HG03565 (cell line): ENCODE data around the gene PDLIM1.
A peak's percentile ranks its signal among the peaks of the same experiment; 100 is the strongest.
"Not testable (repeated sequence)": the region's sequence is repeated elsewhere in the genome, so short reads cannot be mapped to it uniquely, and the experiment has no call there.

Source experiments
- ATAC-seq: cut with Tn5 transposase; IDR thresholded peaks from one replicate; pipeline ENCODE4 v1.9.1; 2021; ENCODE audit warnings: mild to moderate bottlenecking, moderate library complexity; ENCODE audit not compliant: unreplicated experiment

Gene PDLIM1

DNA sequence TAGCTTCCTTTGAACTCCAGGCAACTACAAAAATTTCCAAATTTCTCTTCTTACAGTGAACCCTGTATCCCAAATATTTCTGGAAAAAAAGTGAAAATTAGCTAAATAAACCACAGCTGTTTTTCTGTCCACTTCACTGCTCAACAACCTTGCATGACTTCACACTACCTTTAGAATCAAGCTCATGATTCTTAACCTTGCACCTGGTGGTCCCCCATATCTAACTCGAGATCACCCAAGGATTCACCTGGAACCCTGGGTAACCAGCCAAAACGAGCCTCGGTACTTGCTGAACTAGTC, 47.5 kb downstream of the PDLIM1 start:
- no peak for ATAC-seq

GRCh38 chr10:95242581-95243317, 48.1 kb downstream of the PDLIM1 start:
- no peak for ATAC-seq

DNA sequence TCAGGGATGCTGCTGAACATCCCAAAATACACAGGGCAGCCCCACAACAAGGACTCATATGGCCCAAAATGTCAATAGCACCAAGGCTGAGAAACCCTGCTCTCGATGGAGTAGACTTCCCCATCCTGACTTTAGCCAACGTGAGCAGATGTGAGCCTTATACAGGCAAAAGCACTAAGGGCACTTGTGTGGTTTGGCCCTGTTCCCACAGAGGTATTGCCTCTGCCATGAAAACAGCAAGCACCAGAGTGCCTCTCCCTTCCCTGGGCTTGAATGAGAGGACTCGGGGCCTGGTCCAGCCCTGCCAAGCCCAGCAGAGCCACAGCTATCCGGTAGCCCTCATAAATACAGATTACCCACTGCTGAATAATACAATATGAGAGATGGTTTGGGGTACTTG, 49.3 kb downstream of the PDLIM1 start:
- ATAC-seq = no peak

GRCh38 chr10:95240811-95241210, 50.0 kb downstream of the PDLIM1 start:
- no peak for ATAC-seq

GRCh38 chr10:95240096-95240495, 50.7 kb downstream of the PDLIM1 start:
- not testable (repeated sequence) for ATAC-seq

DNA sequence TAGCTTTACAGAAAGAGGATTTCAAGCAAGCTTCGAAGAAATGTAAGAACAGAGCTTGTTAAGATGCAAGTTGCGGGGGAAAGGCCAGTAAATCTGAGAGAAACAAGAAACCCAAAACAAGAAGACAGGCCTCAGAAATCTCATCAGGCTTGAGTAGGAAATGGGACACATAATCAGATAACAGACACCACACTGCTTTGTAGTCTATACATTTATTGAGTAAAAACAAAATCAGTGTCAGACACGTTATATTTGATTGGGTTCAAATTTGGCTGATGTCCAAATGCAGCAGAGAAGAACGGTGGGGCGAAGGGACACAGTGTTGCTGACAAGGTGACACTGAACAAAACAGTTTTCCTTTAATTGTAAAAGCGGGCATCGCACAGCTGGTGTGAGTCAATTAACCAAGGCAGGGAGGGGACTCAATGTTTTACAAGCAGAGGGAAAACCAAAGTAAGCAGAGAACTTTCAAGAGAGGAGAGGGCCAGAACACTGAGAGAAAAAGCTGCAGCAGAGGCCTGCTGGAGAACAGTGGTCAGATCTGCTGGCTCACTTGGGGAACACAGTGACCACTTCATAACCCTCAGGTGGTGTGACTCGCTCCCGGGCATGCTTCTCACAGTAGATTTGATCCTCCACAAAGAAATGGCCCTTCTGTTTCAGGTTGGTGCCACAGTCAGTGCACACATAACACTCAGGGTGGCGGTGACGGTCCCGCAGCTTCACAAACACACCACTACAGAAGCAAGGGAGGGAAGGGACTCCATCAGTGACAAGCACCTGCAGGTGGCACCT, 53.2 kb downstream of the PDLIM1 start:
- no peak for ATAC-seq

DNA sequence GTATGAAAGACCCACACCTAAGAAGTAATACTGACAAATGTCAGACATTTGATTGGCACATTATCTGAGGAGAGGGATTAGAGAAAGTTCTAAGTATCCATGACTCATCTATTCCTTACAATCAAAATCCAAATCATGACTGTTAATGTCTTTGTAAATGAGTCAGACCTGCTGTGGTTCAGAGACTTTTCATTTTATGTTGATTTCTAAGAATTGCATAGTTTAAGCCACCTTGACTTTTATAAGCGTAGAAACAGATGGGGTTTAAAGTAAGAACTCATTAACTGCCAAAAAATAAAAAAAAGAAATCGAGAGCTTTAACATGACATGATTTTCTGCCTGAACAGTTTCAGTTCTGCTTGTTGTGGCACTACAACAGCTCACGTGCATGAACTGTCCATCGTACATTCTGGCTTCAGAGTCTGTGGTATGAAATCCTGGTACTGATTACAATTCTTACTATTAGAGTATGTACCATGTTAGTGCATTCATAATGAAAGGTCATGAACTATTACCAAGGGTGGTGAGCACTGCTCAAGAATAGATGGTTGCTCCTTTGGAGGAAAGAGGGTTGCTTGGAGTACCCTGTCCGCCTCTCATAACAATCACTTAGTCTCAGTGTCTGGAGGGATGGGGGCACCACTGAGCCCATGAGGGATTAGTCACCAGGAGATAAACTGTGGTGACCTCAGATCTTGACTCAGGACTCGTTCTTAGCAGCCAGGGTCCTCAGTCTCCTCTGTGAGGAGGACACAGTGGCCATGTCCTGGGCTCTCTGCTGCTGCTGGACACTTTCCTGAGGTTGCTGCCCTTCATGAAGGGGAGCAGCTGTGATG, 54.5 kb downstream of the PDLIM1 start:
- ATAC-seq = peak; percentile 94

GRCh38 chr10:95235676-95236067, 55.1 kb downstream of the PDLIM1 start:
- ATAC-seq = no peak

GRCh38 chr10:95234951-95235350, 55.9 kb downstream of the PDLIM1 start:
- ATAC-seq = no peak

- no peak for ATAC-seq
Observed at GRCh38 chr10:95233377-95234034, 57.3 kb downstream of the PDLIM1 start.

DNA sequence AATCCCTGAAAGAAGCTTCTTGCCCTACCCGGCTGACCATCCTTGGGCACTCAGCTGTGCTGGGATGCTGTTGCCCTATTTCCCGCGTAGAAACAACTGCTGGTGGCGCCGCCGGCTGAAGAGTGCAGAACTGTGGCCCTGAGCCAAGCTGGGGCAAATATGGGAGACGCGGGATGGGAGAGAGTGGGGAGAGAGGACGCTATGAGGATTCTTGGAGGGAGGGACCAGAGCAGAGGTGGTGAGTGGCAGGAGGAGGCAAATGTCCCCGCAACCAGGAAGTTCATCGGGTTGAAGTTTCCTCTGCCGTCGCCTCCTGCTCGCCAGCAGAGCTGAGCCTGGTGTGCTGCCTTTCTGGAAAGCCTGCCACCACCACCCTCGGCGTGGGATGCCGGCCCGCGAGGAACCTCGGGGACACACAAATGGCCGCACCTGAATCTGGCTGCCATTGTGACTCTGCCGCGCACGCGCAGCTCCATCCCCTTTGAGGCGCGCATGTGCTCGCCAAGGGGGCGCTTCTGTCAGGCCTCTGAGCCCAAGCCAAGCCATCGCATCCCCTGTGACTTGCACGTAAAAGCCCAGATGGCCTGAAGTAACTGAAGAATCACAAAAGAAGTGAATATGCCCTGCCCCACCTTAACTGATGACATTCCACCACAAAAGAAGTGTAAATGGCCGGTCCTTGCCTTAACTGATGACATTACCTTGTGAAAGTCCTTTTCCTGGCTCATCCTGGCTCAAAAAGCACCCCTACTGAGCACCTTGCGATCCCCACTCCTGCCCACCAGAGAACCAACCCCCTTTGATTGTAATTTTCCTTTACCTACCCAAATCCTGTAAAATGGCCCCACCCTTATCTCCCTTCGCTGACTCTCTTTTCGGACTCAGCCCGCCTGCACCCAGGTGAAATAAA, 59.9 kb downstream of the PDLIM1 start:
- peak; percentile 54 for ATAC-seq

DNA sequence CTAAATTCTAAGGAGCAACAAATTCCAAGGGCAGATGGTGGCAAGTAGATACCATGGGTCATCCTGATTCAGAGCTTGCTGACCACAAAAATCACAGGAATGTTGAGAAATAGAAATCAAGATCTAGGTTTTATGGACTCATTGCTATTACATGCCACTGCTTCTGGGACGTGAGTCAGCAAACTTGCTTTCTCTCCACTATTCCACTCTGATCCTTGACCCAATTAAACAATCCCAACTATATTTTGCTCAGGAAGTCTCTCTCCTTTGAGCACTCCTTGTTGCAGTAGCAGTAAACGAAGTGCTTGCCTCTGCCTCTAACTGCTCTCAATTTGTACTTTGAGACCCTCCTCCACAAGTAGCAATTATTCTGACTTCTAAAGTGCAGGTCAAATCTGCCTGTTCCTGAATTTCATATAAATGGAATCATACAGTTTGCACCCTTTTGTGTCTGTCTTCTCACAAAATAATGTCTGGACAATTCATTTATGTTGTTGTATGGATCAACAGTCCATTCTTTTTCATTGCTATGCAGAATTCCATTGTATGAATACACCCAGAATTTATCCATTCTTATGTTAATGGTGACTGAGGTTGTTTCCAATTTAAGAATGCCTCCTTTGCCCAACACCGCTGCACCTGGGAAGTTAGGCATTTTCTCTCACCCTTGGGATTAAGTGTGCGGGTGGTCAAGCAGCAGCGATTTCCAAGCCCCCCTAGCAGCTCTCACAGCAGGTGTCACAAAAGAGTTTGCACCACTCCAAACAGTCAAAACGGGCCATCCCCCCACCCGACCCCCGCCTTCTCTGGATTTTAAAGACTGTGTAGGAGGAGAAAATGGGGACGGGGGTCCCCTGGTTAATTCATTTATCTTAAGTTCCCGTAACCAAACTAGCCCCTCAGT, 60.8 kb downstream of the PDLIM1 start:
- no peak for ATAC-seq

DNA sequence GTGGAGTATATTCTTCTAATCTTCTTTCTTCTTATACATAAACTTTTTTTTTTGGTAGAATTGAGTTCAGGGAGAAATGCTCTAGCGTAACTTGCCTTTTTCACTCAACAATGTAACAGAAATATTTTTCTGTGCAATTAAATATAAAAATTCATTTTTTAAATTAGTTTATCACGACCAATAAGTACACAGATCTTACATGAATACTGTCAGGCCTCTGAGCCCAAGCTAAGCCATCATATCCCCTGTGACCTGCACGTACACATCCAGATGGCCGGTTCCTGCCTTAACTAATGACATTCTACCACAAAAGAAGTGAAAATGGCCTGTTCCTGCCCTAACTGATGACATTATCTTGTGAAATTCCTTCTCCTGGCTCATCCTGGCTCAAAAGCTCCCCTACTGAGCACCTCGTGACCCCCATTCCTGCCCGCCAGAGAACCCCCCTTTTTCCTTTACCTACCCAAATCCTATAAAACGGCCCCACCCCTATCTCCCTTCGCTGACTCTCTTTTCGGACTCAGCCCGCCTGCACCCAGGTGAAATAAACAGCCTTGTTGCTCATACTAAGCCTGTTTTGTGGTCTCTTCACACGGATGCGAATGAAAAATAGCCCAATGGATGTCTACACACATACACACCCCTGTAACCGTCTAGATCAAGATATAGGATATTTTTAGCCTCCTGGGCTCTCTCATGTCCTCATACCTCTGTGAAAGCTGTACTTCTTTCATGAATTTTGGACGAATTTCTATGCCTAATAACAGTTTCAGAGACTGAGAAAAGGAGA, 61.7 kb downstream of the PDLIM1 start:
- ATAC-seq = not testable (repeated sequence)

GRCh38 chr10:95225136-95225535, 65.7 kb downstream of the PDLIM1 start:
- no peak for ATAC-seq

DNA sequence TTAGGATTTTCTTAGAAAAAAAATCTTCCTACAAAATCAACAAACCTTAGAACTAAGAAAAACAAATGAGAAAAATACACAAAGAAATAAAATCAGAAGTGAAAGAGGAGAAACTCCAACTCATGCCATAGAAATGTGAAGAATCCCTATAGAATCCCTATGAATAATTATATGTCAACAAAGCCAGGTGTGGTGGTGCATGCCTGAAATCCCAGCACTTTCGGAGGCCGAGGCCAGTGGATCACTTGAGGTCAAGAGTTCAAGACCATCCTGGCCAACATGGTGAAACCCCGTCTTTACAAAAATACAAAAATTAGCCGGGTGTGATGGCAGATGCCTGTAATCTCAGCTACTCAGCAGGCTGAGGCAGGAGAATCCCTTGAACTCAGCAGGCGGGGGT, 69.7 kb downstream of the PDLIM1 start:
- no peak for ATAC-seq

- ATAC-seq = no peak
Observed at GRCh38 chr10:95220539-95220938, 70.3 kb downstream of the PDLIM1 start.

DNA sequence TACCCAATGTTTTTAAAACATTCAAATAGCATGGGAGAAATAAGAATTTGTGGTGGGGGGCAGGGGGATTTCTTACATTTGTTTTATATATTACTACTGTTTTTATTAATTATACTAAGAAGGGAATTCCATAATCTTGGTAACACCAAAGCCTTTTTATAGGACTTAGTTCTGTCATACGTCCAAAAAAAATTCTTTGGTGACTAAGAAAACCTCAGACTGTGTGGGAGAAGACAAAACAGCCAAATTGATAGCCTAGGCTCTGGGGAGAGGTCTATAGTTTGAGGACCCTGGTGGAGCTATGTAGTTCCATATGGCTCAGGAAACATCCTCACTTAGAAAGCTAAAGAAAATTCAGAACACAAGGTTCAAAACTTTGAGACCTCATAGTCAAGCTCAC, 73.3 kb downstream of the PDLIM1 start:
- ATAC-seq = no peak

GRCh38 chr10:95214793-95215192, 76.0 kb downstream of the PDLIM1 start:
- peak; percentile 67 for ATAC-seq
